GM23338 (cell line): ENCODE measurements around the gene C5orf34.
"Not testable (repeated sequence)": the region's sequence is repeated elsewhere in the genome, so short reads cannot be mapped to it uniquely, and the experiment has no call there.

Experiments
- CREB1 ChIP-seq: fragments of 250-450 bp; sonication (Bioruptor Pico); IDR thresholded peaks from 2 replicates; pipeline ENCODE4 v1.5.0; 2020; ENCODE audit warnings: low read depth, mild to moderate bottlenecking, moderate library complexity
- EZH2 ChIP-seq: fragments of 200-600 bp; sonication (generic); IDR thresholded peaks from one replicate; pipeline ENCODE4 v1.8.0; 2017; ENCODE audit warnings: antibody characterized with exemption, mild to moderate bottlenecking, low read depth; ENCODE audit not compliant: unreplicated experiment

DNA sequence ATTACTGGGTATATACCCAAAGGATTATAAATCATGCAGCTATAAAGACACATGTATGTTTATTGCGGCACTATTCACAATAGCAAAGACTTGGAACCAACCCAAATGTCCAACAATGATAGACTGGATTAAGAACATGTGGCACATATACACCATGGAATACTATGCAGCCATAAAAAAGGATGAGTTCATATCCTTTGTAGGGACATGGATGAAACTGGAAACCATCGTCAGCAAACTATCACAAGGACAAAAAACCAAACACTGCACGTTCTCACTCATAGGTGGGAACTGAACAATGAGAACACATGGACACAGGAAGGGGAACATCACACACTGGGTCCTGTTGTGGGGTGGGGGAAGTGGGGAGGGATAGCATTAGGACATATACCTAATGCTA, 49.5 kb downstream of the C5orf34 start:
- not testable (repeated sequence) for TF ChIP-seq CREB1, EZH2
